Measurements from ENCODE around the gene WFIKKN1.

Gene WFIKKN1

DNA sequence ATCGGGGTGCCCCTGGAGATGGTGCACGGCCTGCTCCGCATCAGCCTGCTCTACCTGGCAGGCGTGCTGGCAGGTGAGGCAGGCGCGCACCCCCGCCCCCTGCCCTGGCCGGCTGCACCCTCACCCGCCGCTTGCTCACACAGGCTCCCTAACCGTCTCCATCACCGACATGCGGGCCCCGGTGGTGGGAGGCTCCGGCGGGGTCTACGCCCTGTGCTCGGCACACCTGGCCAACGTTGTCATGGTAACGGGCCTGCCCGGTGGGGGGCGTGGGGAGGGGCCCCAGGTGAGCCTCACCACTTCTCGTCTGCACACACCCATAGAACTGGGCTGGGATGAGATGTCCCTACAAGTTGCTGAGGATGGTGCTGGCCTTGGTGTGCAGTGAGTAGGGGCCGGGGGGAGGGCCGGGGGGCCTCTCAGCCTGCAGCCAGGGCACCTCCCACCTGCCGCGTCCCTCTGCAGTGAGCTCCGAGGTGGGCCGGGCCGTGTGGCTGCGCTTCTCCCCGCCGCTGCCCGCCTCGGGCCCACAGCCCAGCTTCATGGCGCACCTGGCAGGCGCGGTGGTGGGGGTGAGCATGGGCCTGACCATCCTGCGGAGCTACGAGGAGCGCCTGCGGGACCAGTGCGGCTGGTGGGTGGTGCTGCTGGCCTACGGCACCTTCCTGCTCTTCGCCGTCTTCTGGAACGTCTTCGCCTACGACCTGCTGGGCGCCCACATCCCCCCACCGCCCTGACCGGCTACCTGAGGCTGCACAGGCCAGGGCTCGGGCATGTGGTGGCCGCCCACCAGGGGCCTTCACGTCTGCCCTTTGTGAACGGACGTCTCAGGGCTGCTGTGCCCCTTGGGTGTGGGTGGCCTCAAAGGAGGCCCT lies 46.8 kb downstream of the WFIKKN1 start:
- TF ChIP-seq CTCF (conservative IDR thresholded peaks at IDR 0.05; ENCODE audit: low read depth): no peak
- CTCF ChIA-PET: interaction anchor here (0.6 to 1.3 kb wide), 3 partner anchors 10 to 28 kb away, joined by 3 to 6 read pairs (median 3); no protein-coding TSS in a partner anchor
- no peak for DNase-seq (ENCODE audit: low spot score)
- peak overlapping the region; percentile 94 for H3K27ac ChIP-seq
- POLR2A ChIA-PET (ENCODE audit: low non-redundant PET): no interaction called here

DNA sequence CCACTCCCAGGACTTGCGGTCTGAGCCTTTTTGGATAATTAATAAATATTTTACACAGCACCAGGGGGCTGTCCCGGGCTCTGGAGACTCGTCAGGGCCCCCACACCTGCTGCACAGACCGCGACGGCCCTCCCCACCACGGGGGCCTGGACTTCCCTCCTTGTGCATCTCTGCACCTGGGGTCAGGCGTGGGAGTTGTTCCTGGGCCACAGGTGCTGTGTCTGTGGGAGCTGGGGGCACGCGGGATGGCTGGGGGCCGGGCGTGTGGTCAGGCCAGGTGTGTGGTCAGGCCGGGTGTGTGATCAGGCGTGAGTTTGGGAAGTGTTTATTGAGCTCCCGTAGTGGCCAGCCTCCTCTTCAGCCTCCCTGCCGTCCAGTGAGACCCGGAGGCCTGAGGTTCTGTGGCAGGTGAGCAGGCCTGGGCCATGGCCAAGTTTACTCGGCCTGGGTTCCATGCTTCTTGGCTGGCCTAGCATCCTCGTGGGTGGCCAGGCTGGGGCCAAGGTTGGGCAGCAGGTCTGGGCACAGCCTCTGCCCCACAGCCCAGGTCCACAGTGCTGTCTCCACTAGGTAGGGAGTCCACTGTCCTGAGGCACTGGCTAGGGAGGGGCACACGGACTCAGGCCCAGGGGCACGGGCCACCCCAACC lies 47.5 kb downstream of the WFIKKN1 start:
- no peak for DNase-seq (ENCODE audit: low spot score)
- ChIA-PET CTCF (interaction anchor here (0.8 to 0.9 kb wide), 2 partner anchors 11 kb away, joined by 3 read pairs; no protein-coding TSS in a partner anchor), POLR2A (ENCODE audit: low non-redundant PET) (interaction anchor here (0.6 kb wide), 1 partner anchor 15 kb away, joined by 3 read pairs; no protein-coding TSS in a partner anchor)
- TF ChIP-seq CTCF (conservative IDR thresholded peaks at IDR 0.05; ENCODE audit: low read depth): no peak
- peak overlapping the region; percentile 94 for H3K27ac ChIP-seq

GRCh38 chr16:678858-679813 lies 48.4 kb downstream of the WFIKKN1 start:
- TF ChIP-seq CTCF (conservative IDR thresholded peaks at IDR 0.05; ENCODE audit: low read depth): no peak
- ChIA-PET CTCF (interaction anchor here (0.8 to 0.9 kb wide), 2 partner anchors 10 to 12 kb away, joined by 3 read pairs; no protein-coding TSS in a partner anchor), POLR2A (ENCODE audit: low non-redundant PET) (interaction anchor here (0.6 kb wide), 1 partner anchor 16 kb away, joined by 3 read pairs; no protein-coding TSS in a partner anchor)
- H3K27ac ChIP-seq: peak overlapping the region; percentile 94
- DNase-seq (ENCODE audit: low spot score): no peak

DNA sequence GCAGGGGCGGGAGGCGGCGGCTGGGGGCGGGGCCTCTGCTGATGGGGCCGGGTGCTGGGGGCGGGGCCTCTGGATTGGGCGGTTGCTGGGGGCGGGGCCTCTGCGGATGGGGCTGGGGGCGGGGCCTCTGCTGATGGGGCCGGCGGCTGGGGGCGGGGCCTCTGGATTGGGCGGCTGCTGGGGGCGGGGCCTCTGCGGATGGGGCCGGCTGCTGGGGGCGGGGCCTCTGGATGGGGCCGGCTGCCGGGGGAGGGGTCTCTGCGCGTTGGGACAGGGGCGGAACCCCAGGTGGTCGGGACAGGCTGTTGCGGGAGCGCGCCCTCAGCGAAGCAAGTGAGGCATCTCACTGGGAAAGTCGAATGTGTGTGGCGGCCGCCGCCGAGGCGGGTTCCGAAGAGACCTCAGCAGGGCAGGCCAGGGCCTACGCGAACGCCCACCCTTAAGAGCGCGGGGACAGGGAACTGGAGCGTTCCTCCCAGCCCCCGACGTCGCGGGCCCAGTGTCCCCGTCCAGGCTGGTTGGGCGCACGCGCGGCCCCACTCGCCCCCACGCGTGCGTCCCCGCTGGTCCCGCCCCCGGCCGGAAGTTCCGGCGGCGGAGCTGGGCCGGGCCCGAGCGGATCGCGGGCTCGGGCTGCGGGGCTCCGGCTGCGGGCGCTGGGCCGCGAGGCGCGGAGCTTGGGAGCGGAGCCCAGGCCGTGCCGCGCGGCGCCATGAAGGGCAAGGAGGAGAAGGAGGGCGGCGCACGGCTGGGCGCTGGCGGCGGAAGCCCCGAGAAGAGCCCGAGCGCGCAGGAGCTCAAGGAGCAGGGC lies 49.2 kb downstream of the WFIKKN1 start, which contains the start of gene STUB1:
Gene STUB1 (plus strand): TSS at position 597 of the 811 bp plus-strand sequence. CDS start 116 bp downstream, at position 713.
- DNase-seq (ENCODE audit: low spot score): peak; percentile 79
- ChIA-PET CTCF (interaction anchor here (1.1 kb wide), 1 partner anchor 19 kb away, joined by 4 read pairs; no protein-coding TSS in a partner anchor), POLR2A (ENCODE audit: low non-redundant PET) (no interaction called here)
- peak within 1 kb of the TSS; percentile 94 for H3K27ac ChIP-seq
- no peak for TF ChIP-seq CTCF (conservative IDR thresholded peaks at IDR 0.05; ENCODE audit: low read depth)

- CTCF ChIA-PET: interaction anchor here (1.1 kb wide), 1 partner anchor 19 kb away, joined by 4 read pairs; no protein-coding TSS in a partner anchor
- POLR2A ChIA-PET (ENCODE audit: low non-redundant PET): no interaction called here
- DNase-seq (ENCODE audit: low spot score): no peak
- TF ChIP-seq CTCF (conservative IDR thresholded peaks at IDR 0.05; ENCODE audit: low read depth): no peak
- peak overlapping the region; percentile 94 for H3K27ac ChIP-seq
Observed at GRCh38 chr16:680625-680945, 49.8 kb downstream of the WFIKKN1 start.

Data from RWPE1 (cell line).